GF-D8 (cell line): ENCODE data around the gene TCEA2.

Experiments
- DNase-seq: peaks from one replicate; lab custom pipeline; 2025; lab: John Stamatoyannopoulos, UW

Gene TCEA2

DNA sequence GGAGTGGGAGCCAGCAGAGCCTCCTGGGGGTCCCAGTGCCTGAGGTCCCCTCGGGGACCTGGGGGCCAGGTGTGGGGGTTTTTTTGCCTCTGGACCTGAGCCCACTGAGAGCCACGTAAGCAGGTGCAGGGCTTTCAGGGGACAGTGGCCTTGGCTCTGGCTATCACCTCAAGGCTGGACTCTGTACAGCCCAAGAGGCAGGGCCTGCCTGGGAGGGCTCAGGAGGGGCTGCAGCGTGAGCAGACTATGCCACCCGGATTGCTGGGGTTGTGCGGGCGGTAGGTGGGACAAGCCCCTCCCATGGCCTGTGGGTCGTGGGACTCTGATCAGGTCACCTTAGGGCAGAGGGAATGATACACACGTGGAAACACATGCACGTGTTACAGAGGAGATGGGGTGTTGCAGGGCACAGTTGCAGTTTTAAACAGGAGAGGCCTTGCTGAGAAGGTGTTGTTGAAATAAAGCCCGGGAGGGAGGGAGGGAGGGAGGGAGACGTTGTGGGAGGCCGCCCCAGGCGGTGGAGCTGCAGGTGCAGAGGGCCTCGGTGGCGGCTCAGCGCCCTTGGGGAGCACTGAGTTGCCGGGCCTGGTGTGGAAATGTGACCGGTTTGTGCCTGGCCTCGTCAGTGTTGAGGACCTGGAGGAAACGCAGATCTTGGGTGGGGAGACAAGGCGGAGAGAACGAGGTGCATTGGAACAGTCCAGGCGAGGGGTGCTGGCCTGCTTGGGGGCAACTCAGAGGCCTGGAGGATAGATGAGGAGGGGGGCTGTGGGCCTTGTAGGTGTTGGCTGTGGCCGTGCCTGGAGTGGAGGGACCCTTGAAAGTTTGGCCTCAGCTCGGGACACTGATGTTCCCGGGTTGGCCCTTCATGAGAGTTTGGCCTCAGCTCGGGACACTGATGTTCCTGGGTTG, 2.3 kb downstream of the TCEA2 start:
- DNase-seq: no peak

DNA sequence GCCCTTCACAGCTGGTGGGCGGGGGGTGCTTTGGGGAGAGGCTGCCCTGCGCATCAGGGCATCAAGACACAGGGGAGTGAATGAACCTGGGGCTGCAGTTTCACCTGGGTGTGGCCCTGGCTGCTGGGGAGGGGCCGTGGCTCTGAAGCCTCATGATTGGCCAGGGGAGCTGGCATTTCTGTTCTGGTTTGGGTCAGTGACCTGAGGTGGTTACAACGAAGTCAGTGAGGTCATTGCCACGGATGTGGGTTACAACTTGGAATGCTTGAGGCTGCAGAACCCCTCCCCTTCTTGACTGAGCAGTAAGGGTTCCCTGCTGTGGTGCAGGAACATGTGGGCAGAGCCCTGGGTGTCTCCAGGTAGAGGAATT, 3.0 kb downstream of the TCEA2 start:
- DNase-seq: peak; percentile 76

- DNase-seq: no peak
Measured at GRCh38 chr20:64067005-64067632, 4.1 kb downstream of the TCEA2 start.

DNA sequence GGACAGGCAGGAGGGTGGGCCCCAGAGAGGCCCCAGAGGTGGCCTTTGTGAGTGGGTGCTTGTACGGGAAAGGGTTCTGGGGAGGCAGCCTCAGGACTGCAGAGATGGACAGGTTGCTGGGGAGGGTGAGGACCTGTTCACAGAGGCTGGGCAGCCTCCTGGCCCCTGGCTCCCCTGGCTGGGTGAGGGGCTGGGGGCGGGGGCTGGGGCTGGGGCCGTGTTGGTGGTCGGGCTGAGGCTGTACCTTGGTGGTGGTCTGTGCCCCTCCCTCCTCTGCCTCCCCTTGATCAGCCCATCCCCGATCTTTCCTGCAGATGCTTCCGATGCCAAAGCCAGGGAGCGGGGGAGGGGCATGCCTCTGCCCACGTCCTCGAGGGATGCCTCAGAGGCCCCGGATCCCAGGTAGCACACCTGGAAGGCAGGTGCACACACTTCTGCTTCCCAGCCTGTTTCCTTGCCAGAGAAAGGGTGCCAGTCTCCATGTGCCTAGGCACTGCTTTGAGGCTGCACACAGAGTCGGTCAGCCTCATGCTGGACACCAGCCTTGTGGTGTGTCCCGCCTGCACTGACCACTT, 4.8 kb downstream of the TCEA2 start:
- no peak for DNase-seq

DNA sequence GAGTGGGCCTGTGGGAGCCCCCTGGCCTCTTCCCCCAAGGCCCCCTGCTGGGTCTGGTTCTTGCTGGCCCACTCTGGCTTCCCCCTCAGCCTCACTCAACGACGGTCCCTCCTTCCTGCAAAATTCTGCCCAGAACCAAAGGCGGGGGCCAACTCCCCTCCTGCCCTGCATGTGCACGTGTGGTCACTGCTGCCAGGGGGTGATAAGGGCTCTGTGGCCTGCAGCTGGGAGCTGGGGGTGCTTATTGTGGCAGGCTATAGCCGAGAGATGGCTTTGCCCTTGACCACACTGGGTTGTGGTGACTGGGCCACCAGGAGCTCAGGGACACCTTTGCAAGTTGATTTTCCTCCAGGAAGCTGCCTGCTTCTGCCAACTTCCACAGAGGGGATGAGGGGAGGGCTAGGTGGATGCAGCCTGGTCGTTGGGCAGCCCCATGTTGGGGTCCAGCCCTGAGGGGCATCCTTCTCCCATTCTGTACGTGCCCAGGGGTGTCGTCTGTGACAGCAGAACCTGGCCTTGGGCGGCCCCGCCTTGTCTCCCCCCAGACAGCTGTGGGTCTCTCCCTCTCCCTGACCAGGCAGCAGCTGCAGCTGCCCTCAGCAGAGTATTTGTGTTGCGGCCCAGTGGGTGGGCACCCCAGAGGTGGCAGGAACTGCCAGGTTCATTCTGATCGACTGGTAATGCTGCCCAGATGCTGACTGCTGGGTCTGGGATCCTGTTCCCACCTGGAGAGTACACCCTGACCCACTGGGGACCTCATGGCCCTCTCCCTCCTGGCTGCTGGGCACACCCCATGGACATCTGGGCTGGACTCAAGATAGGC, 5.6 kb downstream of the TCEA2 start:
- DNase-seq: peak; percentile 39

DNA sequence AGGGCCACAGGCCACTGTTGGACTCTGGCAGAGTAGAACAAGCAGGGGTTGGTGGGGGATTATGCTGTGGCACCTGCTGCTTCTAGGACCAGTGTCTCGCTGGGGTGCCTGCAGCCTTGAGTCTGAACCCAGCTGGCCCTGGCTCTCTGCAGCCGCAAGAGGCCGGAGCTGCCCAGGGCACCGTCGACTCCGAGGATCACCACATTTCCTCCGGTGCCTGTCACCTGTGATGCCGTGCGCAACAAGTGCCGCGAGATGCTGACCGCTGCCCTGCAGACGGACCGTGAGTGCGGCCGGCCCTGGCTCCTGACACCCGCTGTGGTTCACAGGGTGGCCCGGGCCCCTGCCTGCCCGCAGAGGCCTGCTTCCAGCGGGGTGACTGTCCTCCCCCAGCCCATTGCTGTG, 6.2 kb downstream of the TCEA2 start:
- no peak for DNase-seq

DNA sequence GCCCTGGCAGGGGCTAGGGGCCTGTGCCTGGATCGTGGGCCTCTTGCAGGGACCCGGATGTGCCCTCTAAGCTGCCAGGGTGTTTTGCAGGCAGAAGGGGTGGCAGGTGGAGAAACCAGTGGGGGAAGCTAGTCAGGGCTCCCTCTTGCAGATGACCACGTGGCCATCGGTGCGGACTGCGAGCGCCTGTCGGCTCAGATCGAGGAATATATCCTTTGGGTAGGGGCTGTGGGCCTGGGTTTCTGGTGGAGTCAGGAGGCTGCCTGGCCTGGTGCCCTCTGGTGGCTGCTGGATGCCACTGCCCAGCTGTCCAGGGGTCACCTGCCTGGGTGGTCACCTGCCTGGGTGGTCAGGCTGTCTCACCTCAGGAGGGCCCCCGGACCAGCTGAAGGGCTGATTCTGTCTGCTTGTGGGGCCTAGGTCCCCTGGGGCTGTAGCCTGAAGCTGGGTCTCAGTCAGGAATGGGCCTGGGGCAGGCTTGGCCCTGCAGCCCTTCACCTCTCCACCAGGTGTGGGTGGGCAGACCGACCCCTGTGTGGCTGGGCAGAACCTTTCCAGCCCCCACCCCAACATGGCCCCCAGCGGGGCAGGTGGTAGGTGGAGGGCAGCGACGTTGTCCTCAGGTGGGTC, 6.7 kb downstream of the TCEA2 start:
- DNase-seq: no peak

DNA sequence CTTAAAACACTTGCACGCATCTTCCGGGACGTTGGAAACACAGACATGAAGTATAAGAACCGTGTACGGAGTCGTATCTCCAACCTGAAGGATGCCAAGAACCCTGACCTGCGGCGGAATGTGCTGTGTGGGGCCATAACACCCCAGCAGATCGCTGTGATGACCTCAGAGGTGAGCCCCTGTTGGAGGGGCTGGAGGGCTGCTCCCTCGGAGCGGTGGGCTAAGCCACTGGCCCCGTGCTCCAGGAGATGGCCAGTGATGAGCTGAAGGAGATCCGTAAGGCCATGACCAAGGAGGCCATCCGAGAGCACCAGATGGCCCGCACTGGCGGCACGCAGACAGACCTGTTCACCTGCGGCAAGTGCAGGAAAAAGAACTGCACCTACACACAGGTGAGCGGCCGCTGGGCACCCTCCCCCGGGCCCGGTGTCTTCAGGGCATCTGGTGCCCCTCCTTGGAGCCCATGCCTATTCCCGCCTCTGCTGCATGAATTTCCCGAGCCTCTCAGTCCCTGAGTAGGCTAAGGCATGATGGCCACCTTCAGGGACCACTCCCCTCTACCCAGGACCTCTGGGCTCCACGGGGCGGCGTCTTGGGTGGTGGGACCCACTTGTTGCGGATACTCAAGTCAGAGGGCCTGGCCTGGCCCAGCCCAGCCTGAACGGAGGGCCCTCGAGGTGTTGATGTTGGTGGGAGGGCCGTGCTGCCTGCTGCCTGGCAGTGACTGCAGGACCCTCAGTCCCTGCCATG, 7.4 kb downstream of the TCEA2 start:
- no peak for DNase-seq

DNA sequence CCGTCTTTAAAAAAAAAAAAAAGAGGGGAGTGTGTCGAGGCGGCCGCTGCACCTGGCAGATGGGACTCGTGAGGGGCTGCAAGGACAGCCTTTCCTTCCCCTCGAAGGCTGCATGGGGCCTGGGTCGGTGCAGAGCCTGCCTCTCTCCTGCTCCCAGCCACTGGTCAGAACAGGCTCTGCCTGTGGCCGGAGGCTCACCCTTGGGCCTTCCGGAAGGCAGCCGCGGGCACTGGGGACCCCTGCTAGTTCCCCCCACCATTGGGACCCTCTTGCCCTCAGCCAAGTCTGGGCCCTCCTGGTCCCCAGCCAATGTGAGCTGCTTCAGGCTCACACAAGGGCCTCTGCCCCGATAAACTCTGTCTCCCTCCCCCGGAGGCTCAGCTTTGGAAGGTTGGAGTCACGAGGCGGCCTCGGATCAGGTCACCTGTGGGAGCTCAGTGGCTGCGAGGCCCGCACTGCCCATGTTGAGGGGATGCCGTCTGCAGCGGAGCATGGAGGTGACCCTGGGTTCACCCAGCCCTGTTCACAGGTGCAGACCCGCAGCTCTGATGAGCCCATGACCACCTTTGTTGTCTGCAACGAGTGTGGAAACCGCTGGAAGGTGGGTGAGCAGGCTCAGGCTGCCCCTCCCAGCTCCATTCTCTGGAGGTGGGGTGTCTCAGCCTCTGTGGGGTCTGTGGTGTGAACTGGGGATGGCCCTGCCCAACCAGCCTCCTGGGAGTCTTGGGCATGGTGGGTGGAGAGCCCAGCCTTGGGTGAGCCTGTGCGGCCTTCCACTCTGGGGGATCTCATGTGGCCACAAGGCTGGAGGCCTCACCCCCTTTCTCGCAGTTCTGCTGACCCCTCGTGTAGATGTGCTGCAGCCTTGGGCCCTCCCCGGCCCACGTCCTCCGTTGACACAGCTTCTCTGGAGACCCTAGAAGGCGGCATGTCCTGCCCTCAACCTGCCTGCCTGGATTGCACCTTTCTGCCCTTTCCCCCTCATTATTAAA, 8.6 kb downstream of the TCEA2 start:
- DNase-seq: no peak

DNA sequence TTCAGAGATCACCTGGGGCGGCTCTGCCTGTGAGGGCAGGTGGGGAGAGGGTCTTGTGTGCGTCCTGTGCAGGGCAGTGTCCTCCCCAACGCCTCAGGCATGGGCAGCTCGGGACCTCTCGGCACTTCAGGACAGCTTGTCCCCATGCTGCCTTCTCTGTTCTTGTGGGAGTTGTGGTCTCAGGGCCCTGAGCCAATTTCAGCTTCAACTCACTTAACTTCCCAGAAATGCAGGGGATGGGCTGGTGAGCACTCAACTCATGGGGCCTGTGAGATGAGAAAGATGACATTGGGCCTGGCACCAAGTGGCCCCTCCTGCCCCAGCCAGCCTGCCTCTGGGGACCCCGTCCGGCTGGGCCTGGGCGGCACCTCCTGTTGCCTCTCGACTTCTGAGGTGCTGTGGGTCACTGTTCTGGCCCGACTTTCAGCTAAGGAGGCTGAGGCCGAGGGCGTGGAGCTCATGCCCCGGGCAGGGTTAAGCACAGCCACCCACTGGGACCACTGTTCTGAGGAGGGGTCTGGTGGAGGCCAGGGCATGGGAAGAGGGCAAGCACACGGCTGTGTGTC, 9.6 kb downstream of the TCEA2 start:
- peak; percentile 25 for DNase-seq

GRCh38 chr20:64073476-64074183, 10.6 kb downstream of the TCEA2 start:
- DNase-seq: no peak

DNA sequence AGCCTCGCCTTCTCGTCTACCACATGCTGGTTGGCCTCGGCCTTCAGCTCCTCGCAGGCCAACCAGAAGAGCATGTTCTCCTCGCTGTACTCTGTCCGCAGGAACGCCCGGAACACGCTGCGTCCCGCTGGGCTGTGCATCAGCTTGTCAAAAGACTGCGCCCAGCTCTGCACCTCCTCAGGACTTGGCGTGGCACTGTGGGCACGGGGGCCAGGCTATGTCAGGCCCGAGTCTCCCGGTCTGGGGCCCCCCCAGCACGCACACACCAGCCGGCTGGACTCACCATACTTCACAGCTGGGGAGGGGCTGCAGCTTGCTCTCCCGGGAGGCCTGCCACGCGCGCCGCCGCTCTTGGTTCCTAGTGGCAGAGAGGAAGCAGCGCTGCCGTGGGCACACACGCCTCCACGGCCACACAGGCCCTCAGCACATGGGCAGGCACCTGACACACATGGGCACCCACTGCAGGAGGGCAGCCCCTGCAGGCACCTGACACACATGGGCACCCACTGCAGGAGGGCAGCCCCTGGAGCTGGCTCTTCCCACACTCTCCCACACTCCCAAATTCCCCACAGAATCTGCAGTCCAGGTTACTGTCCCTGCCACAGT, 11.3 kb downstream of the TCEA2 start:
- no peak for DNase-seq

GRCh38 chr20:64074963-64075362, 12.0 kb downstream of the TCEA2 start:
- no peak for DNase-seq

DNA sequence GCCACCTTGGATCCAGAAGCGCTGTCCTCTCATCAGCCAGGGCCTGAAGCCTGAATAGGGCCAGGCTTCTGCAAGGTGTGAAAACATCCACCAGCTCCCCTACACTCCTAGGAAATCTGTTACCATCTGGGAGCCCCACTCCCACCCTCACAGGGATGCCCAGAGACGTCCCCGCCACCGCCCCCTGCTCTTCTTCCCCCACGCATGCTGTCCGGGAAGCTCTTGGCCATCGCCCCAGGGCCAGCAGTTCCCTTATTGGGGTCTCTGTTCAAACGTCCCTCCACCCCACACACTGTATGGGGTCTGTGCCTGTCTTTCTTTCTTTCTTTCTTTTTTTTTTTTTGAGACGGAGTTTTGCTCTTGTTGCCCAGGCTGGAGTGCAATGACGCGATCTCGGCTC, 12.6 kb downstream of the TCEA2 start:
- DNase-seq: no peak

GRCh38 chr20:64076061-64076997, 13.3 kb downstream of the TCEA2 start:
- DNase-seq: no peak

GRCh38 chr20:64077094-64077493, 14.1 kb downstream of the TCEA2 start:
- DNase-seq: peak; percentile 76

DNA sequence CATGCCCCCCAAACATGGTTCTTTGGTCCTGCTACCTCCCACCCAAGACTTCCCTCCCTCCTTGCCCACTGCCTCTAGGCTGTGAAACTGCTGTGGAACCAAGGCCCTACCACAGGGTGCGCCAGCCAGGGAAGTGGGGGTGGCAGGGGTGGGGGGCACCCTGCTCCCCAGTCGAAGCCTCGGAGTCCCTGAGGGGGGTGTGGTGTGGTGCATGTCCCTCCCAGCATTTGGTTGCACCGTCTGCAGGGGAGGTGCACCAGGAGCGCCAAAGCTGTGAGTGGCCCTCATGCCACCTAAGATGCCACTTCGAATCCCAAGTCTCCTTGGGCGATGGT, 14.5 kb downstream of the TCEA2 start:
- no peak for DNase-seq
